ENCODE measurements around the gene ADGRL2. TPM values are rescaled to one million over a fixed set of nuclear protein-coding genes. Genes with fewer than 3 reads are reported as not detected.

ADGRL2 gene
- total RNA-seq, 1 experiment from 2014 or later = 0.51 TPM

DNA sequence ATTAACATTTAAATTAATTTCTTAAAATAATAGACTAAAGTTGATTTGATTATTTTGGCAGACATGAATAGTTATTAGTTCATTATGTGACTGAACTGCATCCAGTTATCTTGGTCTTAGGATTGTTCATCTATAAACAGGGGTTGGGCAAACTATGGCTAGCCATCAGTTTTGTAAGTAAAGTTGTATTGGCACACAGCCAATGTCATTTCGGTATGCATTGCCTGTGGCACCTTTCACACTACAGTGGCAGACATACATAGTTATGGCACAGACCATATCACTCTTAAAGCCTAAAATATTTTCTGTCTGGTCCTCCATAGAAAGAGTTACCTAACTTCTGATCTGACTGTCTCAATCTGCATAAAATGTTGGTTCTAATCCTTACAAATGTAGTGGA is 27.2 kb downstream of the ADGRL2 start:
- Histone ChIP-seq H3K27me3 (ENCODE audit: low read length) (peaks cover 71% of the 10 kb centered on the region), H3K9me3 (ENCODE audit: low read length) (no peaks in the 10 kb centered on the region), H3K36me3 (ENCODE audit: low read depth, low read length) (no peaks in the 10 kb centered on the region), H3K4me2 (ENCODE audit: low read length) (no peak overlapping the region), H3K4me3 (ENCODE audit: low read length) (no peak overlapping the region), H3K4me1 (ENCODE audit: insufficient read depth, low read length) (no peaks in the 10 kb centered on the region), H4K20me1 (ENCODE audit: low read length) (no peaks in the 10 kb centered on the region), H3K79me2 (ENCODE audit: low read length) (no peaks in the 10 kb centered on the region), H3F3A (ENCODE audit: low read length, unreplicated experiment) (no peaks in the 10 kb centered on the region), H3K27ac (ENCODE audit: low read length) (no peak overlapping the region), H2AFZ (ENCODE audit: low read length) (no peak overlapping the region), H3K9me2 (replicated peaks; ENCODE audit: low read length) (no peaks in the 10 kb centered on the region), H3K9ac (ENCODE audit: low read length) (no peak overlapping the region)
- ChIA-PET POLR2A (ENCODE audit: unreplicated experiment) (no interaction called here), CTCF (no interaction called here)
- DNase-seq (no peak), ATAC-seq (no peak)
- BruUV-seq (replicated peaks) = no TSS peak
- intact Hi-C loops (cut with micrococcal nuclease) = no loop called here
- TF ChIP-seq, protein P1, sequence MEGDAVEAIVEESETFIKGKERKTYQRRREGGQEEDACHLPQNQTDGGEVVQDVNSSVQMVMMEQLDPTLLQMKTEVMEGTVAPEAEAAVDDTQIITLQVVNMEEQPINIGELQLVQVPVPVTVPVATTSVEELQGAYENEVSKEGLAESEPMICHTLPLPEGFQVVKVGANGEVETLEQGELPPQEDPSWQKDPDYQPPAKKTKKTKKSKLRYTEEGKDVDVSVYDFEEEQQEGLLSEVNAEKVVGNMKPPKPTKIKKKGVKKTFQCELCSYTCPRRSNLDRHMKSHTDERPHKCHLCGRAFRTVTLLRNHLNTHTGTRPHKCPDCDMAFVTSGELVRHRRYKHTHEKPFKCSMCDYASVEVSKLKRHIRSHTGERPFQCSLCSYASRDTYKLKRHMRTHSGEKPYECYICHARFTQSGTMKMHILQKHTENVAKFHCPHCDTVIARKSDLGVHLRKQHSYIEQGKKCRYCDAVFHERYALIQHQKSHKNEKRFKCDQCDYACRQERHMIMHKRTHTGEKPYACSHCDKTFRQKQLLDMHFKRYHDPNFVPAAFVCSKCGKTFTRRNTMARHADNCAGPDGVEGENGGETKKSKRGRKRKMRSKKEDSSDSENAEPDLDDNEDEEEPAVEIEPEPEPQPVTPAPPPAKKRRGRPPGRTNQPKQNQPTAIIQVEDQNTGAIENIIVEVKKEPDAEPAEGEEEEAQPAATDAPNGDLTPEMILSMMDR (conservative IDR thresholded peaks at IDR 0.05; ENCODE audit: low read depth, low read length) = no peak
- TF ChIP-seq EZH2phosphoT487 (IDR thresholded peaks at IDR 0.05; ENCODE audit: borderline replicate concordance, low read length) (no peak), EZH2 (IDR thresholded peaks at IDR 0.05; ENCODE audit: low read length, unreplicated experiment) (no peak)

DNA sequence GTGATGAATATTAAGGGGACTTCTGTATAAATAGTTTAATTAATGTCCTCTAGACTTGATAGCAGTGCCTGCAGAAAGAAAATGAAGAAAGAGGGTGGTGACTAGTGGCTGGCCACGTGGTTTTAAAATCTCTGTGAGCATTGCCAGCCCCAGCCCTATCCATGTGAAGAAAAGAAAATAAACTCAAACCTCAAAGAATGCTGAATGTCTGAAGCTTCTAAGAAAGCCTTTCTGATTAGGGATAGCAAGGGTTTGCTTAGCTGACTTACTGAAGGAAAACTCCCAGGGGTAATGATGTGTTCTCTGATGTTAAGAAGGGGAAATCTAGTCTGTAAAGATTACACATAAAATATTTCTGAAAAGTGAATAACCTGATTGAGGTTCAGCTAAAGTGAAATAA is 31.8 kb downstream of the ADGRL2 start:
- no peaks in the 10 kb centered on the region for H3K9me2 ChIP-seq (replicated peaks; ENCODE audit: low read length)
- CTCF ChIA-PET = no interaction called here

DNA sequence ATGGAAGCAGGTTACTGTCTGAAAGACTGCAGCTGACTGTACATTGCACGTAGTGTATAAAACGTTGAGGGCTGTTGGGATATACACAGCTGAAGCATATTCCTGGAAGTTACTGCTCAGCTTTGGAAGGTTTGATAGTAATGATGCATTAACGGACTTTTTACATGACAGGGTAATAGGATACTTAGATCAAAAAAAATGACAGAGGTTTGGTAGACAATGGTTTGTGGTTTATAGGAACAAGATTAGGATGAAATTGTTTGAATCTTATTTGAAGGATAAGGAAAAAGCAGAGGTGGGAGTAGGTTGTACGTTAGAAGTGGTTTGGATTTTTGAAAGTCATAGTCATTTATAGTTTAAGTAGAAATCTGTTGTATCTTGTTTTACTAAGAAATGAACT is 33.0 kb downstream of the ADGRL2 start:
- H2AFZ ChIP-seq (ENCODE audit: low read length) = no peak overlapping the region
- no peak overlapping the region for H3K4me2 ChIP-seq (ENCODE audit: low read length)
- peaks cover 81% of the 10 kb centered on the region for H3K27me3 ChIP-seq (ENCODE audit: low read length)
- H3F3A ChIP-seq (ENCODE audit: low read length, unreplicated experiment) = no peaks in the 10 kb centered on the region
- no peak overlapping the region for H3K27ac ChIP-seq (ENCODE audit: low read length)
- H3K4me3 ChIP-seq (ENCODE audit: low read length) = no peak overlapping the region
- intact Hi-C loops (cut with micrococcal nuclease) = no loop called here
- DNase-seq (no peak), ATAC-seq (no peak)
- TF ChIP-seq EZH2phosphoT487 (IDR thresholded peaks at IDR 0.05; ENCODE audit: borderline replicate concordance, low read length) (no peak), EZH2 (IDR thresholded peaks at IDR 0.05; ENCODE audit: low read length, unreplicated experiment) (no peak)
- TF ChIP-seq, protein P1 (conservative IDR thresholded peaks at IDR 0.05; ENCODE audit: low read depth, low read length) = no peak
- BruUV-seq (replicated peaks) = no TSS peak
- ChIA-PET POLR2A (ENCODE audit: unreplicated experiment) (no interaction called here), CTCF (no interaction called here)
- H3K4me1 ChIP-seq (ENCODE audit: insufficient read depth, low read length) = no peaks in the 10 kb centered on the region
- H3K36me3 ChIP-seq (ENCODE audit: low read depth, low read length) = no peaks in the 10 kb centered on the region
- no peaks in the 10 kb centered on the region for H3K9me2 ChIP-seq (replicated peaks; ENCODE audit: low read length)
- no peak overlapping the region for H3K9ac ChIP-seq (ENCODE audit: low read length)
- H3K9me3 ChIP-seq (ENCODE audit: low read length) = no peaks in the 10 kb centered on the region
- H4K20me1 ChIP-seq (ENCODE audit: low read length) = no peaks in the 10 kb centered on the region
- no peaks in the 10 kb centered on the region for H3K79me2 ChIP-seq (ENCODE audit: low read length)

More for the DNA sequence above, 31.8 kb downstream of the ADGRL2 start:
- Histone ChIP-seq H3K9me3 (ENCODE audit: low read length) (no peaks in the 10 kb centered on the region), H3K27ac (ENCODE audit: low read length) (no peak overlapping the region), H3K9ac (ENCODE audit: low read length) (no peak overlapping the region), H3K79me2 (ENCODE audit: low read length) (no peaks in the 10 kb centered on the region), H3F3A (ENCODE audit: low read length, unreplicated experiment) (no peaks in the 10 kb centered on the region), H3K27me3 (ENCODE audit: low read length) (peaks cover 80% of the 10 kb centered on the region), H2AFZ (ENCODE audit: low read length) (no peak overlapping the region), H3K4me1 (ENCODE audit: insufficient read depth, low read length) (no peaks in the 10 kb centered on the region), H3K4me3 (ENCODE audit: low read length) (no peak overlapping the region), H3K4me2 (ENCODE audit: low read length) (no peak overlapping the region), H3K36me3 (ENCODE audit: low read depth, low read length) (no peaks in the 10 kb centered on the region), H4K20me1 (ENCODE audit: low read length) (no peaks in the 10 kb centered on the region)
- DNase-seq (no peak), ATAC-seq (no peak)
- intact Hi-C loops (cut with micrococcal nuclease) = no loop called here
- BruUV-seq (replicated peaks) = no TSS peak
- POLR2A ChIA-PET (ENCODE audit: unreplicated experiment) = no interaction called here
- no peak for TF ChIP-seq EZH2 (IDR thresholded peaks at IDR 0.05; ENCODE audit: low read length, unreplicated experiment)
- TF ChIP-seq, protein P1 (conservative IDR thresholded peaks at IDR 0.05; ENCODE audit: low read depth, low read length) = no peak
- TF ChIP-seq EZH2phosphoT487 (IDR thresholded peaks at IDR 0.05; ENCODE audit: borderline replicate concordance, low read length) = no peak

Data from PC-3 (cell line).